ENCODE results near the gene MTMR10.

Gene MTMR10

GRCh38 chr15:30991255-30992235 is at the start of gene MTMR10:
TSS of gene MTMR10 (minus strand) at chr15:30991628. CDS start at chr15:30991506, 122 bp downstream.
- DNase-seq (ENCODE audit: low read depth), result peak; percentile 52

GRCh38 chr15:31040611-31041010 is 49.2 kb upstream of the MTMR10 start:
- DNase-seq (ENCODE audit: low read depth), result no peak

- DNase-seq (ENCODE audit: low read depth), result no peak
Measured at GRCh38 chr15:31039961-31040360, 48.5 kb upstream of the MTMR10 start.

- DNase-seq (ENCODE audit: low read depth), result no peak
Measured at GRCh38 chr15:31037731-31038477, 46.5 kb upstream of the MTMR10 start.

- no peak for DNase-seq (ENCODE audit: low read depth)
Measured at GRCh38 chr15:31036783-31037182, 45.4 kb upstream of the MTMR10 start.

GRCh38 chr15:31035610-31036009 is 44.2 kb upstream of the MTMR10 start:
- no peak for DNase-seq (ENCODE audit: low read depth)

GRCh38 chr15:31034152-31034551 is 42.7 kb upstream of the MTMR10 start:
- DNase-seq (ENCODE audit: low read depth), result no peak

GRCh38 chr15:31032961-31033371 is 41.5 kb upstream of the MTMR10 start:
- DNase-seq (ENCODE audit: low read depth), result no peak

- DNase-seq (ENCODE audit: low read depth), result no peak
Measured at GRCh38 chr15:31031471-31032067, 40.1 kb upstream of the MTMR10 start.

- DNase-seq (ENCODE audit: low read depth), result no peak
Measured at GRCh38 chr15:31027910-31028578, 36.6 kb upstream of the MTMR10 start.

GRCh38 chr15:31025996-31026395 is 34.6 kb upstream of the MTMR10 start:
- DNase-seq (ENCODE audit: low read depth), result no peak

- no peak for DNase-seq (ENCODE audit: low read depth)
Measured at GRCh38 chr15:31024979-31025378, 33.6 kb upstream of the MTMR10 start.

- DNase-seq (ENCODE audit: low read depth), result no peak
Measured at GRCh38 chr15:31024330-31024729, 32.9 kb upstream of the MTMR10 start.

GRCh38 chr15:31023841-31024240 is 32.4 kb upstream of the MTMR10 start:
- no peak for DNase-seq (ENCODE audit: low read depth)

GRCh38 chr15:31021067-31021665 is 29.7 kb upstream of the MTMR10 start:
- DNase-seq (ENCODE audit: low read depth), result no peak

GRCh38 chr15:31020542-31020941 is 29.1 kb upstream of the MTMR10 start:
- no peak for DNase-seq (ENCODE audit: low read depth)

GRCh38 chr15:31019986-31020385 is 28.6 kb upstream of the MTMR10 start:
- no peak for DNase-seq (ENCODE audit: low read depth)

GRCh38 chr15:31017311-31017710 is 25.9 kb upstream of the MTMR10 start:
- no peak for DNase-seq (ENCODE audit: low read depth)

GRCh38 chr15:31016446-31016915 is 25.1 kb upstream of the MTMR10 start:
- no peak for DNase-seq (ENCODE audit: low read depth)

GRCh38 chr15:31014608-31014925 is 23.1 kb upstream of the MTMR10 start:
- DNase-seq (ENCODE audit: low read depth), result no peak

- no peak for DNase-seq (ENCODE audit: low read depth)
Measured at GRCh38 chr15:31013863-31014607, 22.6 kb upstream of the MTMR10 start.
